Liver (tissue), 9 donors: ENCODE data around the gene FRMD4B. TPM values are rescaled to one million over a fixed set of nuclear protein-coding genes. Genes with fewer than 3 reads are reported as not detected.

Experiments used
- DNase-seq: peaks from one replicate; pipeline ENCODE4 v3.0.0-alpha.2; 2017; ENCODE audit warnings: low spot score
- H3K27ac ChIP-seq, 2 donors: one replicate each; pipeline ENCODE4 v1.7.0; 2013; ENCODE audit warnings: inconsistent platforms in 2 of 2, low read length in 2 of 2, control low read depth in 1 of 2, low read depth in 1 of 2, mild to moderate bottlenecking in 1 of 2
- H3K27me3 ChIP-seq, 4 donors: one replicate each; pipeline versions ENCODE4 v1.6.1 to v1.7.0; 2013; ENCODE audit warnings: low read length in 3 of 4, inconsistent platforms in 1 of 4, mild to moderate bottlenecking in 1 of 4, moderate library complexity in 1 of 4; ENCODE audit not compliant: control insufficient read depth in 4 of 4, insufficient read depth in 4 of 4
- H3K36me3 ChIP-seq, 4 donors: one replicate each; pipeline versions ENCODE4 v1.6.1 to v1.7.0; 2013; ENCODE audit warnings: low read length in 3 of 4, mild to moderate bottlenecking in 3 of 4, low read depth in 1 of 4, moderate library complexity in 1 of 4; ENCODE audit not compliant: control insufficient read depth in 4 of 4, insufficient read depth in 3 of 4
- H3K4me1 ChIP-seq, 4 donors: one replicate each; pipeline versions ENCODE4 v1.6.1 to v1.7.0; 2013; ENCODE audit warnings: low read length in 3 of 4, mild to moderate bottlenecking in 3 of 4, moderate library complexity in 1 of 4; ENCODE audit not compliant: control insufficient read depth in 4 of 4, insufficient read depth in 4 of 4
- H3K4me3 ChIP-seq, 3 donors: one replicate each; pipeline versions ENCODE4 v1.6.1 to v1.7.0; 2013; ENCODE audit warnings: low read length in 3 of 3, control low read depth in 1 of 3, low read depth in 1 of 3, mild to moderate bottlenecking in 1 of 3
- H3K9ac ChIP-seq, 2 donors: one replicate each; pipeline ENCODE4 v1.7.0; 2013; ENCODE audit warnings: low read length in 2 of 2, mild to moderate bottlenecking in 2 of 2, moderate library complexity in 2 of 2, control low read depth in 1 of 2, low read depth in 1 of 2
- H3K9me3 ChIP-seq, 4 donors: one replicate each; pipeline versions ENCODE4 v1.6.1 to v1.7.0; 2013; ENCODE audit warnings: low read length in 3 of 4; ENCODE audit not compliant: control insufficient read depth in 4 of 4
- ATF3 ChIP-seq: IDR thresholded peaks from 2 replicates; pipeline ENCODE4 v1.6.1; 2016; ENCODE audit warnings: antibody characterized with exemption
- CTCF ChIP-seq: fragments of 150-350 bp; IDR thresholded peaks from 2 replicates; pipeline ENCODE4 v1.5.1; 2017; ENCODE audit warnings: improper control_type of control experiment, low read depth, low read length; ENCODE audit not compliant: missing input control
- EGR1 ChIP-seq, 2 donors: IDR thresholded peaks; 2 replicates each; pipeline ENCODE4 v1.6.1; 2016 to 2018; ENCODE audit warnings: antibody characterized with exemption in 2 of 2, low read depth in 2 of 2
- FOXA1 ChIP-seq: IDR thresholded peaks from 2 replicates; pipeline ENCODE4 v1.6.1; 2016; ENCODE audit warnings: antibody characterized with exemption
- FOXA2 ChIP-seq: IDR thresholded peaks from 2 replicates; pipeline ENCODE4 v1.6.1; 2016; ENCODE audit warnings: antibody characterized with exemption
- GABPA ChIP-seq, 2 donors: IDR thresholded peaks in 1 of 2; conservative IDR thresholded peaks in 1 of 2; 2 replicates each; pipeline ENCODE4 v1.6.1; 2016; ENCODE audit warnings: antibody characterized with exemption in 2 of 2, mild to moderate bottlenecking in 1 of 2, moderate library complexity in 1 of 2
- HNF4A ChIP-seq, 2 donors: conservative IDR thresholded peaks; 2 replicates each; pipeline ENCODE4 v1.6.1; 2016; ENCODE audit warnings: antibody characterized with exemption in 2 of 2, mild to moderate bottlenecking in 2 of 2
- HNF4G ChIP-seq: IDR thresholded peaks from 2 replicates; pipeline ENCODE4 v1.6.1; 2016; ENCODE audit warnings: antibody characterized with exemption
- JUND ChIP-seq, 2 donors: IDR thresholded peaks; 2 replicates each; pipeline ENCODE4 v1.6.1; 2016; ENCODE audit warnings: antibody characterized with exemption in 2 of 2
- MAX ChIP-seq: IDR thresholded peaks from 2 replicates; pipeline ENCODE4 v1.6.1; 2016; ENCODE audit warnings: antibody characterized with exemption
- NR2F2 ChIP-seq: IDR thresholded peaks from 2 replicates; pipeline ENCODE4 v1.6.1; 2016; ENCODE audit warnings: antibody characterized with exemption
- RAD21 ChIP-seq, 2 donors: IDR thresholded peaks; 2 replicates each; pipeline ENCODE4 v1.6.1; 2016; ENCODE audit warnings: antibody characterized with exemption in 2 of 2, mild to moderate bottlenecking in 2 of 2
- REST ChIP-seq: IDR thresholded peaks from 2 replicates; pipeline ENCODE4 v1.6.1; 2016; ENCODE audit warnings: antibody characterized with exemption, mild to moderate bottlenecking
- RXRA ChIP-seq, 2 donors: IDR thresholded peaks; 2 replicates each; pipeline ENCODE4 v1.6.1; 2017 to 2018; ENCODE audit warnings: antibody characterized with exemption in 2 of 2, mild to moderate bottlenecking in 1 of 2
- SP1 ChIP-seq: IDR thresholded peaks from 2 replicates; pipeline ENCODE4 v1.6.1; 2018; ENCODE audit warnings: antibody characterized with exemption, mild to moderate bottlenecking
- TAF1 ChIP-seq: conservative IDR thresholded peaks from 2 replicates; pipeline ENCODE4 v1.6.1; 2016; ENCODE audit warnings: antibody characterized with exemption, mild to moderate bottlenecking
- YY1 ChIP-seq: IDR thresholded peaks from 2 replicates; pipeline ENCODE4 v1.6.1; 2016; ENCODE audit warnings: antibody characterized with exemption, mild to moderate bottlenecking
- ZBTB33 ChIP-seq: IDR thresholded peaks from 2 replicates; pipeline ENCODE4 v1.6.1; 2016; ENCODE audit warnings: antibody characterized with exemption
- WGBS: extraction: QIAGEN DNeasy Blood & Tissue Kit; methylation state at CpG from one replicate; pipeline ENCODE4 v1.1.7; 2013; 5-methylcytosine and 5-hydroxymethylcytosine counted together
- polyA plus RNA-seq, 2 donors: library from polyadenylated mRNA; stranded (reverse) in 1 of 2; unstranded in 1 of 2; fragments of 200-250 nt in 1 of 2; fragments of >200 nt in 1 of 2; fragmentation: Nextera tagmentation in 1 of 2; extraction: Ambion mirVana in 1 of 2; gene quantifications; one replicate each; pipeline versions ENCODE4 v1.2.1 to v1.2.3, GENCODE V29; 2013 to 2015
- total RNA-seq, 2 donors: library from RNA; depleted of rRNA; stranded (reverse); fragments of >200 nt; gene quantifications; one replicate each; pipeline ENCODE4 v1.2.3, GENCODE V29; 2014
- donor health status: healthy.
- donor health status: healthy.
- donor health status: healthy.
- donor health status: healthy.
- donor health status: healthy.

The FRMD4B gene
- total and polyA plus RNA-seq, 4 donors: 7.3 to 22.6 (median 15.0) TPM

GRCh38 chr3:69259125-69259524 is 126.8 kb downstream of the FRMD4B start:
- H3K9me3 ChIP-seq: peaks cover 0 to 1% (median 0%) of the 10 kb centered on the region in 4 donors
- 96% methylated on average over 9 of the region's 9 CpGs for WGBS

More at GRCh38 chr3:69259125-69259524, 126.8 kb downstream of the FRMD4B start:
- TF ChIP-seq FOXA1: no peak
- no peak for TF ChIP-seq EGR1 (IDR thresholded peaks at IDR 0.05; ENCODE audit: low read depth in 2 of 2)
- TF ChIP-seq REST: no peak
- no peak for TF ChIP-seq FOXA2
- TF ChIP-seq YY1: no peak
- no peak for TF ChIP-seq ATF3
- TF ChIP-seq HNF4A (conservative IDR thresholded peaks at IDR 0.05): no peak
- no peak for TF ChIP-seq TAF1
- TF ChIP-seq JUND (IDR thresholded peaks at IDR 0.05): no peak
- TF ChIP-seq CTCF: no peak
- no peak for TF ChIP-seq HNF4G
- TF ChIP-seq RXRA (IDR thresholded peaks at IDR 0.05): no peak
- TF ChIP-seq NR2F2: no peak
- TF ChIP-seq SP1: no peak
- no peak for TF ChIP-seq RAD21 (IDR thresholded peaks at IDR 0.05)
- TF ChIP-seq GABPA (IDR thresholded peaks at IDR 0.05 in 1 of 2, conservative IDR thresholded peaks at IDR 0.05 in 1 of 2): no peak
- TF ChIP-seq MAX: no peak
- no peak for TF ChIP-seq ZBTB33
- no peak overlapping the region for H3K4me3 ChIP-seq
- H3K27me3 ChIP-seq: no peaks in the 10 kb centered on the region
- DNase-seq: no peak
- peaks cover 0 to 1% (median 0%) of the 10 kb centered on the region in 4 donors for H3K36me3 ChIP-seq
- H3K27ac ChIP-seq: no peak overlapping the region
- H3K4me1 ChIP-seq: peaks cover 7 to 16% (median 13%) of the 10 kb centered on the region in 4 donors
- H3K9ac ChIP-seq: no peak overlapping the region
